Ishikawa (cell line): ENCODE data around the gene CGN.

Experiments used
- EP300 ChIP-seq: IDR thresholded peaks from 2 replicates; pipeline ENCODE4 v1.6.1; 2012; ENCODE audit warnings: borderline replicate concordance
- FOXM1 ChIP-seq: IDR thresholded peaks from 2 replicates; pipeline ENCODE4 v1.6.1; 2012; ENCODE audit warnings: low read depth, borderline replicate concordance
- RAD21 ChIP-seq: IDR thresholded peaks from 2 replicates; pipeline ENCODE4 v1.6.1; 2012; ENCODE audit warnings: low read depth
- TCF12 ChIP-seq: IDR thresholded peaks from 2 replicates; pipeline ENCODE4 v1.6.1; 2012; ENCODE audit warnings: low read depth

GRCh38 chr1:151515265-151515664, 4.1 kb downstream of the CGN start:
- TF ChIP-seq RAD21 (no peak), FOXM1 (no peak), TCF12 (no peak), EP300 (no peak)
